GM20000 (cell line): ENCODE results near the gene FAM111A.

Experiments
- DNase-seq: peaks from one replicate; pipeline ENCODE4 v3.0.0; 2012; ENCODE audit warnings: low spot score
- CTCF ChIP-seq: IDR thresholded peaks from 2 replicates; pipeline ENCODE4 v1.5.1; 2012; ENCODE audit warnings: mild to moderate bottlenecking, control low read depth; ENCODE audit errors: extremely low read depth, missing control alignments

FAM111A gene

GRCh38 chr11:59138643-59139042 lies 4.0 kb upstream of the FAM111A start:
- TF ChIP-seq CTCF, result no peak
- no peak for DNase-seq

GRCh38 chr11:59141191-59141590 lies 1.5 kb upstream of the FAM111A start:
- TF ChIP-seq CTCF, result no peak
- DNase-seq, result no peak

- no peak for TF ChIP-seq CTCF
- DNase-seq, result no peak
Observed at GRCh38 chr11:59141673-59142460, 789 bp upstream of the FAM111A start.

GRCh38 chr11:59144096-59144495 lies 1.4 kb downstream of the FAM111A start:
- TF ChIP-seq CTCF, result no peak

GRCh38 chr11:59144579-59145345 lies 2.1 kb downstream of the FAM111A start:
- peak; percentile 88 for DNase-seq
- peak; percentile 46 for TF ChIP-seq CTCF

More at GRCh38 chr11:59144096-59144495, 1.4 kb downstream of the FAM111A start:
- no peak for DNase-seq

- TF ChIP-seq CTCF, result no peak
- no peak for DNase-seq
Observed at GRCh38 chr11:59145534-59145933, 2.9 kb downstream of the FAM111A start.

GRCh38 chr11:59151761-59152160 lies 9.1 kb downstream of the FAM111A start:
- no peak for TF ChIP-seq CTCF
- DNase-seq, result no peak
